Transverse colon (tissue), 4 donors: ENCODE results near the gene PTPRB. TPM values are rescaled to one million over a fixed set of nuclear protein-coding genes. Genes with fewer than 3 reads are reported as not detected.

Experiments
- DNase-seq: peaks from one replicate; pipeline ENCODE4 v3.0.0-alpha.2; 2019
- H3K27ac ChIP-seq, 4 donors: fragments of 200-600 bp; sonication (generic); 2 replicates each; pipeline ENCODE4 v1.5.1; 2016 to 2018; ENCODE audit warnings: inconsistent platforms in 4 of 4
- H3K27me3 ChIP-seq: fragments of 200-600 bp; sonication (generic); 2 replicates; pipeline ENCODE4 v1.5.1; 2017; ENCODE audit warnings: inconsistent platforms
- H3K36me3 ChIP-seq, 4 donors: fragments of 200-600 bp; sonication (generic); 2 replicates each; pipeline ENCODE4 v1.5.1; 2017 to 2019; ENCODE audit warnings: inconsistent platforms in 4 of 4
- H3K4me1 ChIP-seq, 4 donors: fragments of 200-600 bp; sonication (generic); 2 replicates each; pipeline ENCODE4 v1.5.1; 2017 to 2020; ENCODE audit warnings: inconsistent platforms in 4 of 4
- H3K4me3 ChIP-seq, 4 donors: fragments of 200-600 bp; sonication (generic); 1 replicate in 1 of 4; 2 replicates in 3 of 4; pipeline versions ENCODE4 v1.5.1 to v1.6.1; 2017 to 2019; ENCODE audit warnings: inconsistent platforms in 4 of 4
- H3K9me3 ChIP-seq, 2 donors: fragments of 200-600 bp; sonication (generic); 2 replicates each; pipeline ENCODE4 v1.5.1; 2017 to 2019; ENCODE audit warnings: inconsistent platforms in 2 of 2
- CTCF ChIP-seq, 5 experiments: fragments of 200-600 bp in 3 of 5; fragments of 450-650 bp in 2 of 5; sonication (generic) in 3 of 5; IDR thresholded peaks; 1 replicate in 2 of 5; 2 replicates in 3 of 5; pipeline ENCODE4 v1.5.1; 2016 to 2017; ENCODE audit warnings: antibody characterized with exemption in 5 of 5, inconsistent platforms in 3 of 5, mild to moderate bottlenecking in 2 of 5, moderate library complexity in 1 of 5
- EP300 ChIP-seq: sonication (generic); formaldehyde crosslinking; IDR thresholded peaks from one replicate; pipeline ENCODE4 v1.6.1; 2017; ENCODE audit warnings: antibody characterized with exemption, low read depth
- POLR2A ChIP-seq: fragments of 450-650 bp; IDR thresholded peaks from one replicate; pipeline ENCODE4 v1.6.1; 2016; ENCODE audit warnings: antibody characterized with exemption, mild to moderate bottlenecking, moderate library complexity
- POLR2AphosphoS5 ChIP-seq, 3 donors: sonication (generic); formaldehyde crosslinking; IDR thresholded peaks; one replicate each; pipeline ENCODE4 v1.6.1; 2016; ENCODE audit warnings: antibody characterized with exemption in 3 of 3
- WGBS, 2 donors: methylation state at CpG; one replicate each; pipeline ENCODE4 v1.1.5; 2018; ENCODE audit warnings: low coverage in 1 of 2; 5-methylcytosine and 5-hydroxymethylcytosine counted together
- in situ Hi-C, 4 donors: fragments of 200-750 bp; cut with MboI; loops; one replicate each; pipeline versions ENCODE4 v1.15.0 to v1.15.1; 2017; ENCODE audit warnings: low sequenced_read_pairs in 3 of 4, low pct_ligation_motif_present in 1 of 4, low pct_unique_long_range_greater_than_20kb in 1 of 4
- intact Hi-C: fragments of 100-400 bp; cut with DNase I; formaldehyde crosslinking; loops from one replicate; pipeline ENCODE4 v1.15.1; 2023; ENCODE audit warnings: low total_unique reads
- total RNA-seq, 4 donors: library from RNA; depleted of rRNA; stranded (reverse); fragments of >200 nt; gene quantifications; one replicate each; pipeline ENCODE4 v1.1.0, GENCODE V29; 2016

Gene PTPRB
- total RNA-seq, 4 donors from 2014 or later: 17.2 to 29.7 (median 26.2) TPM

- H3K27me3 ChIP-seq: no peaks in the 10 kb centered on the region
- DNase-seq: no peak
- H3K27ac ChIP-seq: no peak overlapping the region
- 77 to 83% methylated on average over 3 of the region's 3 CpGs for WGBS, 2 donors
- H3K4me1 ChIP-seq: no peaks in the 10 kb centered on the region
- no peaks in the 10 kb centered on the region for H3K36me3 ChIP-seq
- TF ChIP-seq POLR2A (no peak), CTCF (IDR thresholded peaks at IDR 0.05) (no peak), POLR2AphosphoS5 (IDR thresholded peaks at IDR 0.05) (no peak), EP300 (no peak)
- in situ Hi-C loops: no loop called here
- no peak overlapping the region for H3K4me3 ChIP-seq
- no peaks in the 10 kb centered on the region for H3K9me3 ChIP-seq
- intact Hi-C loops: no loop called here
These were observed 151.5 kb downstream of the PTPRB start for GRCh38 chr12:70485704-70486103.

- Histone ChIP-seq H3K4me3 (no peak overlapping the region), H3K27me3 (no peaks in the 10 kb centered on the region), H3K36me3 (no peaks in the 10 kb centered on the region), H3K9me3 (no peaks in the 10 kb centered on the region), H3K27ac (no peak overlapping the region), H3K4me1 (no peaks in the 10 kb centered on the region)
- no peak for DNase-seq
- in situ Hi-C loops (no loop called here), intact Hi-C loops (no loop called here)
- WGBS, 2 donors: 79% methylated on average over 1 of the region's 1 CpG; no CpG with 5 or more reads in 1 of the 2 donors
- TF ChIP-seq EP300: no peak
These were observed 152.8 kb downstream of the PTPRB start for GRCh38 chr12:70484464-70484863.

- Histone ChIP-seq H3K9me3 (no peaks in the 10 kb centered on the region), H3K4me3 (no peak overlapping the region), H3K36me3 (no peaks in the 10 kb centered on the region), H3K4me1 (no peaks in the 10 kb centered on the region), H3K27ac (no peak overlapping the region), H3K27me3 (no peaks in the 10 kb centered on the region)
- in situ Hi-C loops: no loop called here
- WGBS, 2 donors: 78 to 88% methylated on average over 1 of the region's 1 CpG
- intact Hi-C loops: no loop called here
- no peak for DNase-seq
- no peak for TF ChIP-seq POLR2A
- TF ChIP-seq EP300: no peak
- TF ChIP-seq POLR2AphosphoS5 (IDR thresholded peaks at IDR 0.05): no peak
- TF ChIP-seq CTCF (IDR thresholded peaks at IDR 0.05): no peak
These were observed 154.5 kb downstream of the PTPRB start for GRCh38 chr12:70482764-70483163.

GRCh38 chr12:70469221-70469820 lies 167.9 kb downstream of the PTPRB start:
- in situ Hi-C loops (no loop called here), intact Hi-C loops (no loop called here)
- Histone ChIP-seq H3K4me3 (no peak overlapping the region), H3K27ac (no peak overlapping the region), H3K36me3 (no peaks in the 10 kb centered on the region), H3K27me3 (no peaks in the 10 kb centered on the region), H3K9me3 (no peaks in the 10 kb centered on the region), H3K4me1 (no peaks in the 10 kb centered on the region)
- DNase-seq: no peak
- 84 to 92% methylated on average over 5 to 12 of the region's 12 CpGs for WGBS, 2 donors
- no peak for TF ChIP-seq POLR2A
- TF ChIP-seq CTCF (IDR thresholded peaks at IDR 0.05): no peak
- no peak for TF ChIP-seq POLR2AphosphoS5 (IDR thresholded peaks at IDR 0.05)
- TF ChIP-seq EP300: no peak

GRCh38 chr12:70468741-70469140 lies 168.5 kb downstream of the PTPRB start:
- TF ChIP-seq POLR2AphosphoS5 (IDR thresholded peaks at IDR 0.05): no peak
- TF ChIP-seq EP300: no peak
- no peak for TF ChIP-seq CTCF (IDR thresholded peaks at IDR 0.05)
- no peak for TF ChIP-seq POLR2A
- in situ Hi-C loops: no loop called here
- H3K9me3 ChIP-seq: peaks cover 0 to 5% of the 10 kb centered on the region in 2 donors

More at GRCh38 chr12:70468741-70469140, 168.5 kb downstream of the PTPRB start:
- 84 to 100% methylated on average over 2 to 3 of the region's 3 CpGs for WGBS, 2 donors
- intact Hi-C loops: no loop called here
- H3K27me3 ChIP-seq: no peaks in the 10 kb centered on the region
- H3K36me3 ChIP-seq: no peaks in the 10 kb centered on the region
- DNase-seq: no peak
- H3K4me1 ChIP-seq: no peaks in the 10 kb centered on the region
- no peak overlapping the region for H3K4me3 ChIP-seq
- H3K27ac ChIP-seq: no peak overlapping the region
